HG02943 (cell line): ENCODE results near the gene AMZ1.

Experiments
- ATAC-seq: cut with Tn5 transposase; IDR thresholded peaks from one replicate; pipeline ENCODE4 v1.9.1; 2021; ENCODE audit warnings: mild to moderate bottlenecking, low read depth, moderate library complexity; ENCODE audit not compliant: unreplicated experiment

Gene AMZ1

GRCh38 chr7:2651336-2651735 lies 36.7 kb upstream of the AMZ1 start:
- ATAC-seq, result no peak

GRCh38 chr7:2651847-2652735 lies 35.9 kb upstream of the AMZ1 start:
- ATAC-seq, result no peak

- no peak for ATAC-seq
Measured at GRCh38 chr7:2652736-2653060, 35.3 kb upstream of the AMZ1 start.

- no peak for ATAC-seq
Measured at GRCh38 chr7:2654059-2654458, 33.9 kb upstream of the AMZ1 start.

- ATAC-seq, result no peak
Measured at GRCh38 chr7:2655870-2656614, 32.0 kb upstream of the AMZ1 start.

- ATAC-seq, result no peak
Measured at GRCh38 chr7:2657208-2657607, 30.8 kb upstream of the AMZ1 start.

GRCh38 chr7:2657920-2658671 lies 29.9 kb upstream of the AMZ1 start:
- no peak for ATAC-seq

- no peak for ATAC-seq
Measured at GRCh38 chr7:2658941-2659340, 29.1 kb upstream of the AMZ1 start.

GRCh38 chr7:2659556-2660358 lies 28.2 kb upstream of the AMZ1 start:
- no peak for ATAC-seq

- no peak for ATAC-seq
Measured at GRCh38 chr7:2660359-2661095, 27.5 kb upstream of the AMZ1 start.

- ATAC-seq, result no peak
Measured at GRCh38 chr7:2661096-2661449, 26.9 kb upstream of the AMZ1 start.

GRCh38 chr7:2661602-2662272 lies 26.3 kb upstream of the AMZ1 start:
- no peak for ATAC-seq

GRCh38 chr7:2662273-2663120 lies 25.5 kb upstream of the AMZ1 start:
- no peak for ATAC-seq

- no peak for ATAC-seq
Measured at GRCh38 chr7:2663121-2663886, 24.7 kb upstream of the AMZ1 start.

- no peak for ATAC-seq
Measured at GRCh38 chr7:2663960-2664359, 24.0 kb upstream of the AMZ1 start.

- ATAC-seq, result no peak
Measured at GRCh38 chr7:2665359-2665791, 22.6 kb upstream of the AMZ1 start.

- ATAC-seq, result no peak
Measured at GRCh38 chr7:2666155-2666554, 21.8 kb upstream of the AMZ1 start.
